Nephron progenitor cell (in vitro differentiated cells): ENCODE measurements around the gene CALHM5.

ENCODE experiments used
- DNase-seq: peaks from one replicate; pipeline ENCODE4 v3.0.0; 2021
- H3K27ac Mint-ChIP-seq: 2 replicates; pipeline ENCODE4 v1.8.0; 2021; ENCODE audit warnings: mild to moderate bottlenecking, moderate library complexity, mixed read lengths
- H3K27me3 Mint-ChIP-seq: 2 replicates; pipeline ENCODE4 v1.8.0; 2021; ENCODE audit warnings: mild to moderate bottlenecking, low read depth, mixed read lengths; ENCODE audit not compliant: poor library complexity
- H3K36me3 Mint-ChIP-seq: 2 replicates; pipeline ENCODE4 v1.8.0; 2021; ENCODE audit warnings: low read depth, mixed read lengths
- H3K4me1 Mint-ChIP-seq: 2 replicates; pipeline ENCODE4 v1.8.0; 2021; ENCODE audit warnings: mixed read lengths
- H3K4me3 Mint-ChIP-seq: 2 replicates; pipeline ENCODE4 v1.8.0; 2021; ENCODE audit warnings: mild to moderate bottlenecking, moderate library complexity, mixed read lengths
- H3K9me3 Mint-ChIP-seq: 2 replicates; pipeline ENCODE4 v1.8.0; 2021; ENCODE audit warnings: mild to moderate bottlenecking, moderate library complexity, mixed read lengths
- CTCF ChIP-seq: fragments of 200-600 bp; sonication (generic); IDR thresholded peaks from 2 replicates; pipeline ENCODE4 v1.5.0; 2021; ENCODE audit warnings: antibody characterized with exemption

CALHM5 gene

GRCh38 chr6:116524236-116524635 is 12.8 kb downstream of the CALHM5 start:
- no peak overlapping the region for H3K4me3 Mint-ChIP-seq
- no peaks in the 10 kb centered on the region for H3K9me3 Mint-ChIP-seq
- H3K27me3 Mint-ChIP-seq = no peaks in the 10 kb centered on the region
- no peak for DNase-seq
- no peak overlapping the region for H3K27ac Mint-ChIP-seq
- peaks cover 12% of the 10 kb centered on the region for H3K4me1 Mint-ChIP-seq
- H3K36me3 Mint-ChIP-seq = no peaks in the 10 kb centered on the region
- no peak for TF ChIP-seq CTCF

GRCh38 chr6:116528133-116528532 is 16.7 kb downstream of the CALHM5 start:
- H3K36me3 Mint-ChIP-seq = no peaks in the 10 kb centered on the region
- no peak overlapping the region for H3K4me3 Mint-ChIP-seq
- H3K9me3 Mint-ChIP-seq = no peaks in the 10 kb centered on the region
- H3K27ac Mint-ChIP-seq = no peak overlapping the region
- peaks cover 38% of the 10 kb centered on the region for H3K4me1 Mint-ChIP-seq
- no peak for DNase-seq
- H3K27me3 Mint-ChIP-seq = no peaks in the 10 kb centered on the region
- TF ChIP-seq CTCF = no peak

GRCh38 chr6:116528780-116529179 is 17.3 kb downstream of the CALHM5 start:
- H3K4me3 Mint-ChIP-seq = no peak overlapping the region

GRCh38 chr6:116529466-116530290 is 18.2 kb downstream of the CALHM5 start:
- Mint-ChIP-seq H3K27ac (no peak overlapping the region), H3K4me1 (peaks cover 49% of the 10 kb centered on the region), H3K9me3 (no peaks in the 10 kb centered on the region), H3K4me3 (no peak overlapping the region), H3K36me3 (no peaks in the 10 kb centered on the region), H3K27me3 (no peaks in the 10 kb centered on the region)
- no peak for TF ChIP-seq CTCF
- DNase-seq = no peak

More at GRCh38 chr6:116528780-116529179, 17.3 kb downstream of the CALHM5 start:
- no peak for DNase-seq
- no peaks in the 10 kb centered on the region for H3K9me3 Mint-ChIP-seq
- H3K36me3 Mint-ChIP-seq = no peaks in the 10 kb centered on the region
- H3K27ac Mint-ChIP-seq = no peak overlapping the region
- no peaks in the 10 kb centered on the region for H3K27me3 Mint-ChIP-seq
- no peak for TF ChIP-seq CTCF
- H3K4me1 Mint-ChIP-seq = peaks cover 45% of the 10 kb centered on the region

GRCh38 chr6:116530436-116530835 is 19.0 kb downstream of the CALHM5 start:
- Mint-ChIP-seq H3K4me1 (peaks cover 49% of the 10 kb centered on the region), H3K4me3 (no peak overlapping the region), H3K27ac (no peak overlapping the region), H3K9me3 (no peaks in the 10 kb centered on the region), H3K27me3 (no peaks in the 10 kb centered on the region), H3K36me3 (no peaks in the 10 kb centered on the region)
- TF ChIP-seq CTCF = no peak
- no peak for DNase-seq
